ENCODE results near the gene KIRREL2.

The KIRREL2 gene

GRCh38 chr19:35845215-35846037, 11.3 kb upstream of the KIRREL2 start:
- no peak for DNase-seq (ENCODE audit: low read depth)

GRCh38 chr19:35846038-35846668, 10.6 kb upstream of the KIRREL2 start:
- DNase-seq (ENCODE audit: low read depth) = no peak

GRCh38 chr19:35847911-35848310, 8.8 kb upstream of the KIRREL2 start:
- no peak for DNase-seq (ENCODE audit: low read depth)

GRCh38 chr19:35848486-35848885, 8.2 kb upstream of the KIRREL2 start:
- DNase-seq (ENCODE audit: low read depth) = no peak

GRCh38 chr19:35848919-35849505, 7.7 kb upstream of the KIRREL2 start:
- no peak for DNase-seq (ENCODE audit: low read depth)

GRCh38 chr19:35851213-35852028, 5.3 kb upstream of the KIRREL2 start:
- no peak for DNase-seq (ENCODE audit: low read depth)

- no peak for DNase-seq (ENCODE audit: low read depth)
Observed at GRCh38 chr19:35852029-35852780, 4.5 kb upstream of the KIRREL2 start, which contains the start of gene NPHS1. Gene NPHS1 (minus strand): TSS chr19:35852504. CDS start chr19:35851837, 667 bp downstream.

- no peak for DNase-seq (ENCODE audit: low read depth)
Observed at GRCh38 chr19:35853038-35853756, 3.5 kb upstream of the KIRREL2 start.

- DNase-seq (ENCODE audit: low read depth) = no peak
Observed at GRCh38 chr19:35858311-35858710, 1.6 kb downstream of the KIRREL2 start.

- DNase-seq (ENCODE audit: low read depth) = no peak
Observed at GRCh38 chr19:35859414-35859813, 2.7 kb downstream of the KIRREL2 start.

- no peak for DNase-seq (ENCODE audit: low read depth)
Observed at GRCh38 chr19:35860436-35860817, 3.7 kb downstream of the KIRREL2 start.

- DNase-seq (ENCODE audit: low read depth) = no peak
Observed at GRCh38 chr19:35860818-35861639, 4.3 kb downstream of the KIRREL2 start.

GRCh38 chr19:35861640-35862160, 5.0 kb downstream of the KIRREL2 start:
- no peak for DNase-seq (ENCODE audit: low read depth)

- no peak for DNase-seq (ENCODE audit: low read depth)
Observed at GRCh38 chr19:35862528-35862927, 5.8 kb downstream of the KIRREL2 start.

- no peak for DNase-seq (ENCODE audit: low read depth)
Observed at GRCh38 chr19:35863018-35863417, 6.3 kb downstream of the KIRREL2 start.

- DNase-seq (ENCODE audit: low read depth) = no peak
Observed at GRCh38 chr19:35868172-35868822, 11.6 kb downstream of the KIRREL2 start, which contains the start of gene APLP1. Gene APLP1 (plus strand): TSS chr19:35868574. CDS start chr19:35868637, 63 bp downstream.

GRCh38 chr19:35868823-35869326, 12.2 kb downstream of the KIRREL2 start:
- DNase-seq (ENCODE audit: low read depth) = no peak

GRCh38 chr19:35869327-35870123, 12.8 kb downstream of the KIRREL2 start:
- peak; percentile 63 for DNase-seq (ENCODE audit: low read depth)

Data from CMK (cell line).